K562 (cell line): Measurements from ENCODE around the gene GPR180. TPM values are rescaled to one million over a fixed set of nuclear protein-coding genes. Genes with fewer than 3 reads are reported as not detected.

Experiments used
- ATAC-seq: fragments of 200-7000 bp; cut with Tn5 transposase; 3 replicates; pipeline ENCODE4 v1.9.1; 2020; ENCODE audit warnings: moderate library complexity
- BruUV-seq: library from RNA; stranded (reverse); fragments of 400-500 nt; replicated peaks from 2 replicates; lab custom pipeline; 2021; lab: Mats Ljungman, UMichigan
- CTCF ChIA-PET: fragments of 300-600 bp; formaldehyde crosslinking; extraction: SDS; loops from one replicate; lab custom pipeline; 2021; ENCODE audit warnings: low intra/inter-chr PET ratio; lab: Yijun Ruan, JAX
- POLR2A ChIA-PET: fragments of 300-600, 350-650 bp; sonication (Branson Sonifier 250); formaldehyde crosslinking; extraction: SDS; loops from one replicate; lab custom pipeline; 2021; ENCODE audit warnings: antibody characterized with exemption, inconsistent platforms; lab: Yijun Ruan, JAX
- DNase-seq, 4 experiments: peaks; one replicate each; pipeline versions ENCODE4 v3.0.0 to v3.0.0-alpha.2; 2011 to 2018; ENCODE audit warnings: low spot score in 3 of 4, mixed read lengths in 3 of 4; ENCODE audit errors: extremely low read depth in 1 of 4
- FAIRE-seq: peaks from 2 replicates; lab custom pipeline; 2011; peaks lifted over from hg19 to GRCh38; lab: Jason Lieb, UNC
- H2AFZ ChIP-seq: 2 replicates; pipeline ENCODE4 v1.6.0; 2011; ENCODE audit warnings: low read depth, low read length, control low read depth, inconsistent platforms
- H3K27ac ChIP-seq: fragments of 200-600 bp; 3 replicates; pipeline ENCODE4 v1.8.0; 2011; ENCODE audit warnings: low read depth, mild to moderate bottlenecking, control low read depth, inconsistent platforms, low read length, moderate library complexity, mixed read lengths; ENCODE audit errors: extremely low read depth
- H3K27me3 ChIP-seq, 2 experiments: fragments of 300-600 bp in 1 of 2; 2 replicates in 1 of 2; 3 replicates in 1 of 2; pipeline versions ENCODE4 v1.6.0 to v1.8.0; 2011; ENCODE audit warnings: inconsistent platforms in 2 of 2, low read length in 2 of 2, mild to moderate bottlenecking in 1 of 2, mixed read lengths in 1 of 2, moderate library complexity in 1 of 2; ENCODE audit not compliant: control insufficient read depth in 2 of 2, insufficient read depth in 2 of 2
- H3K36me3 ChIP-seq: fragments of 300-600 bp; 3 replicates; pipeline ENCODE4 v1.8.0; 2011; ENCODE audit warnings: mild to moderate bottlenecking, low read length, inconsistent platforms; ENCODE audit not compliant: control insufficient read depth, insufficient read depth
- H3K4me1 ChIP-seq, 2 experiments: fragments of 200-600 bp in 1 of 2; replicated peaks in 1 of 2; 2 replicates in 1 of 2; 3 replicates in 1 of 2; pipeline versions ENCODE4 v1.5.1 to v1.8.0; 2011; ENCODE audit warnings: inconsistent platforms in 2 of 2, low read length in 2 of 2, mild to moderate bottlenecking in 1 of 2, mixed read lengths in 1 of 2, moderate library complexity in 1 of 2; ENCODE audit not compliant: control insufficient read depth in 2 of 2, insufficient read depth in 2 of 2
- H3K4me2 ChIP-seq: 2 replicates; pipeline ENCODE4 v1.6.1; 2011; ENCODE audit warnings: low read length, control low read depth, inconsistent platforms, mixed read lengths; ENCODE audit not compliant: insufficient read depth
- H3K4me3 ChIP-seq: fragments of 200-600 bp; sonication (generic), shearing (Covaris generic); 2 replicates; pipeline ENCODE4 v1.5.1; 2016; ENCODE audit warnings: control low read depth, inconsistent platforms
- H3K79me2 ChIP-seq: fragments of 200-600 bp; 3 replicates; pipeline ENCODE4 v1.8.0; 2011; ENCODE audit warnings: low read length, inconsistent platforms; ENCODE audit not compliant: control insufficient read depth, insufficient read depth
- H3K9ac ChIP-seq, 2 experiments: 2 replicates each; pipeline versions ENCODE4 v1.6.0 to v1.6.1; 2011; ENCODE audit warnings: low read depth in 2 of 2, low read length in 2 of 2, control low read depth in 1 of 2, inconsistent platforms in 1 of 2, mild to moderate bottlenecking in 1 of 2, mixed read lengths in 1 of 2; ENCODE audit not compliant: insufficient read depth in 1 of 2
- H3K9me1 ChIP-seq: one replicate; pipeline ENCODE4 v1.6.0; 2011; ENCODE audit warnings: inconsistent platforms, mild to moderate bottlenecking, low read length, moderate library complexity; ENCODE audit not compliant: control insufficient read depth, insufficient read depth
- H3K9me3 ChIP-seq: replicated peaks from 2 replicates; pipeline ENCODE4 v1.5.1; 2011; ENCODE audit warnings: low read depth, low read length, inconsistent platforms; ENCODE audit not compliant: control insufficient read depth, insufficient read depth
- H4K20me1 ChIP-seq: replicated peaks from 2 replicates; pipeline ENCODE4 v1.6.1; 2011; ENCODE audit warnings: low read length, inconsistent platforms, mixed read lengths; ENCODE audit not compliant: control insufficient read depth, insufficient read depth
- C11orf30 ChIP-seq: fragments of 450-650 bp; IDR thresholded peaks from 2 replicates; pipeline ENCODE4 v1.6.1; 2016; ENCODE audit warnings: low read depth, mild to moderate bottlenecking
- DIDO1 ChIP-seq: fragments of 450-650 bp; IDR thresholded peaks from 2 replicates; pipeline ENCODE4 v1.6.1; 2016; ENCODE audit warnings: low read depth, missing biosample characterization, missing genetic modification characterization
- MAFG ChIP-seq: fragments of 450-650 bp; conservative IDR thresholded peaks from 2 replicates; pipeline ENCODE4 v1.6.1; 2016; ENCODE audit warnings: missing genetic modification characterization, missing compliant biosample characterization
- RUNX1 ChIP-seq: sonication (generic); IDR thresholded peaks from 2 replicates; pipeline ENCODE4 v1.6.1; 2016; ENCODE audit warnings: antibody characterized with exemption, low read depth
- SMC3 ChIP-seq: conservative IDR thresholded peaks from 2 replicates; pipeline ENCODE4 v1.6.1; 2011; ENCODE audit warnings: low read depth, low read length, improper control_type of control experiment; ENCODE audit not compliant: insufficient read depth
- ZNF316 ChIP-seq: fragments of 450-650 bp; IDR thresholded peaks from 2 replicates; pipeline ENCODE4 v1.6.1; 2016
- WGBS: fragments of 100-300 bp; shearing (Covaris generic); methylation state at CpG from one replicate; pipeline ENCODE4 v1.1.6; 2016; ENCODE audit warnings: low coverage, mixed read lengths; ENCODE audit not compliant: insufficient coverage; ENCODE audit errors: missing lambda C conversion rate; 5-methylcytosine and 5-hydroxymethylcytosine counted together
- in situ Hi-C: fragments of 300-500 bp; cut with MboI; formaldehyde crosslinking; loops from 4 replicates; pipeline ENCODE4 v1.15.0; 2018; ENCODE audit warnings: inconsistent platforms, mixed read lengths
- intact Hi-C: fragments of 100-400 bp; cut with micrococcal nuclease; formaldehyde crosslinking; loops from 2 replicates; pipeline ENCODE4 v1.14.2; 2022
- polyA plus RNA-seq, 8 experiments: library from polyadenylated mRNA; depleted of rRNA in 4 of 8; stranded (reverse) in 5 of 8; unstranded in 3 of 8; fragments of >200 nt; fragmentation: Nextera tagmentation in 2 of 8; fragmentation: Illumina TruSeq in 1 of 8; extraction: Ambion mirVana in 2 of 8; extraction: Trizol in 1 of 8; gene quantifications; 2 replicates each; pipeline versions ENCODE4 v1.2.1 to v1.2.3, GENCODE V29; 2011 to 2014; ENCODE audit warnings: inconsistent platforms in 1 of 8, missing spikeins in 1 of 8
- total RNA-seq, 7 experiments: library from RNA; depleted of rRNA in 6 of 7; stranded (reverse); fragments of >200 nt in 6 of 7; fragmentation: Illumina TruSeq in 2 of 7; extraction: Trizol in 2 of 7; gene quantifications; 2 replicates each; pipeline versions ENCODE4 v1.2.1 to v1.2.3, GENCODE V29; 2011 to 2021; ENCODE audit warnings: low replicate concordance in 1 of 7
- TF ChIP-seq, protein P1 (sequence below): fragments of 450-650 bp; IDR thresholded peaks from one replicate; pipeline ENCODE4 v1.6.1; 2018; ENCODE audit warnings: mild to moderate bottlenecking, moderate library complexity; ENCODE audit not compliant: partially characterized antibody
- TF ChIP-seq, protein P2 (sequence below), 2 experiments: fragments of 450-650 bp; formaldehyde crosslinking in 1 of 2; IDR thresholded peaks; 2 replicates each; pipeline versions ENCODE4 v1.4.0 to v1.6.1; 2014 to 2020; ENCODE audit warnings: mild to moderate bottlenecking in 2 of 2, borderline replicate concordance in 1 of 2, low read depth in 1 of 2
- TF ChIP-seq, protein P3 (sequence below): fragments of 450-650 bp; formaldehyde crosslinking; conservative IDR thresholded peaks from 2 replicates; pipeline ENCODE4 v1.4.0; 2022; ENCODE audit warnings: mild to moderate bottlenecking, missing genetic modification characterization

The GPR180 gene
- total and polyA plus RNA-seq, 9 of the 15 experiments (the other 6 are each of a cell fraction or from before 2014, with no cell fraction given), result 0.77 to 4.1 (median 1.8) TPM

- DNase-seq (peak; percentile 61 to 78 (median 64)), ATAC-seq (peak; percentile 91), FAIRE-seq (peak; percentile 26)
- Histone ChIP-seq H3K9me1 (no peaks in the 10 kb centered on the region), H4K20me1 (no peaks in the 10 kb centered on the region), H3K4me3 (no peak overlapping the region), H3K4me1 (peaks cover 5 to 6% of the 10 kb centered on the region in 2 experiments; a peak in 3 of 5 replicates), H3K27me3 (no peaks in the 10 kb centered on the region), H2AFZ (peak overlapping the region; percentile 60; the same call in 1 of the 2 replicates), H3K9ac (no peak overlapping the region), H3K36me3 (no peaks in the 10 kb centered on the region), H3K79me2 (no peaks in the 10 kb centered on the region), H3K9me3 (no peaks in the 10 kb centered on the region), H3K4me2 (no peak overlapping the region), H3K27ac (no peak overlapping the region)
- in situ Hi-C loops, result loop anchor here (25.0 kb wide), 1 partner anchor 738 kb away; no protein-coding TSS in a partner anchor
- no TSS peak for BruUV-seq
- CTCF ChIA-PET, result no interaction called here
- 15% methylated on average over 5 of the region's 5 CpGs for WGBS
- intact Hi-C loops, result loop anchor here (2.0 kb wide), 1 partner anchor 36 kb away; no protein-coding TSS in a partner anchor
- POLR2A ChIA-PET, result no interaction called here
- TF ChIP-seq MAFG (tag) (peak; percentile 27; the same call in 1 of the 2 replicates), C11orf30 (peak; percentile 77), DIDO1 (no peak), ZNF316 (peak; percentile 88), RUNX1 (no peak), SMC3 (peak; percentile 19; the same call in 1 of the 2 replicates)
- TF ChIP-seq, protein P1, sequence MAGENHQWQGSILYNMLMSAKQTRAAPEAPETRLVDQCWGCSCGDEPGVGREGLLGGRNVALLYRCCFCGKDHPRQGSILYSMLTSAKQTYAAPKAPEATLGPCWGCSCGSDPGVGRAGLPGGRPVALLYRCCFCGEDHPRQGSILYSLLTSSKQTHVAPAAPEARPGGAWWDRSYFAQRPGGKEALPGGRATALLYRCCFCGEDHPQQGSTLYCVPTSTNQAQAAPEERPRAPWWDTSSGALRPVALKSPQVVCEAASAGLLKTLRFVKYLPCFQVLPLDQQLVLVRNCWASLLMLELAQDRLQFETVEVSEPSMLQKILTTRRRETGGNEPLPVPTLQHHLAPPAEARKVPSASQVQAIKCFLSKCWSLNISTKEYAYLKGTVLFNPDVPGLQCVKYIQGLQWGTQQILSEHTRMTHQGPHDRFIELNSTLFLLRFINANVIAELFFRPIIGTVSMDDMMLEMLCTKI, result no peak
- TF ChIP-seq, protein P2, sequence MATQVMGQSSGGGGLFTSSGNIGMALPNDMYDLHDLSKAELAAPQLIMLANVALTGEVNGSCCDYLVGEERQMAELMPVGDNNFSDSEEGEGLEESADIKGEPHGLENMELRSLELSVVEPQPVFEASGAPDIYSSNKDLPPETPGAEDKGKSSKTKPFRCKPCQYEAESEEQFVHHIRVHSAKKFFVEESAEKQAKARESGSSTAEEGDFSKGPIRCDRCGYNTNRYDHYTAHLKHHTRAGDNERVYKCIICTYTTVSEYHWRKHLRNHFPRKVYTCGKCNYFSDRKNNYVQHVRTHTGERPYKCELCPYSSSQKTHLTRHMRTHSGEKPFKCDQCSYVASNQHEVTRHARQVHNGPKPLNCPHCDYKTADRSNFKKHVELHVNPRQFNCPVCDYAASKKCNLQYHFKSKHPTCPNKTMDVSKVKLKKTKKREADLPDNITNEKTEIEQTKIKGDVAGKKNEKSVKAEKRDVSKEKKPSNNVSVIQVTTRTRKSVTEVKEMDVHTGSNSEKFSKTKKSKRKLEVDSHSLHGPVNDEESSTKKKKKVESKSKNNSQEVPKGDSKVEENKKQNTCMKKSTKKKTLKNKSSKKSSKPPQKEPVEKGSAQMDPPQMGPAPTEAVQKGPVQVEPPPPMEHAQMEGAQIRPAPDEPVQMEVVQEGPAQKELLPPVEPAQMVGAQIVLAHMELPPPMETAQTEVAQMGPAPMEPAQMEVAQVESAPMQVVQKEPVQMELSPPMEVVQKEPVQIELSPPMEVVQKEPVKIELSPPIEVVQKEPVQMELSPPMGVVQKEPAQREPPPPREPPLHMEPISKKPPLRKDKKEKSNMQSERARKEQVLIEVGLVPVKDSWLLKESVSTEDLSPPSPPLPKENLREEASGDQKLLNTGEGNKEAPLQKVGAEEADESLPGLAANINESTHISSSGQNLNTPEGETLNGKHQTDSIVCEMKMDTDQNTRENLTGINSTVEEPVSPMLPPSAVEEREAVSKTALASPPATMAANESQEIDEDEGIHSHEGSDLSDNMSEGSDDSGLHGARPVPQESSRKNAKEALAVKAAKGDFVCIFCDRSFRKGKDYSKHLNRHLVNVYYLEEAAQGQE (IDR thresholded peaks at IDR 0.05; ENCODE audit: borderline replicate concordance), result peak; percentile 29; the same call in 1 of the 2 replicates
- TF ChIP-seq, protein P2 (CRISPR knock-in tag; IDR thresholded peaks at IDR 0.05; ENCODE audit: low read depth), result no peak
- TF ChIP-seq, protein P3, sequence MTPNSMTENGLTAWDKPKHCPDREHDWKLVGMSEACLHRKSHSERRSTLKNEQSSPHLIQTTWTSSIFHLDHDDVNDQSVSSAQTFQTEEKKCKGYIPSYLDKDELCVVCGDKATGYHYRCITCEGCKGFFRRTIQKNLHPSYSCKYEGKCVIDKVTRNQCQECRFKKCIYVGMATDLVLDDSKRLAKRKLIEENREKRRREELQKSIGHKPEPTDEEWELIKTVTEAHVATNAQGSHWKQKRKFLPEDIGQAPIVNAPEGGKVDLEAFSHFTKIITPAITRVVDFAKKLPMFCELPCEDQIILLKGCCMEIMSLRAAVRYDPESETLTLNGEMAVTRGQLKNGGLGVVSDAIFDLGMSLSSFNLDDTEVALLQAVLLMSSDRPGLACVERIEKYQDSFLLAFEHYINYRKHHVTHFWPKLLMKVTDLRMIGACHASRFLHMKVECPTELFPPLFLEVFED (CRISPR knock-in tag), result no peak
These were observed 73.1 kb downstream of the GPR180 start for GRCh38 chr13:94674609-94675348.
